Psoas muscle (tissue), 8 donors: ENCODE data around the gene ADGRG3. TPM values are rescaled to one million over a fixed set of nuclear protein-coding genes. Genes with fewer than 3 reads are reported as not detected.

ENCODE experiments used
- ATAC-seq, 4 donors: fragments of 200-7000 bp; cut with Tn5 transposase; one replicate each; pipeline ENCODE4 v1.9.1; 2020; ENCODE audit warnings: moderate library complexity in 3 of 4, mild to moderate bottlenecking in 2 of 4
- DNase-seq, 2 donors: peaks; one replicate each; pipeline ENCODE4 v3.0.0-alpha.2; 2020
- H3K27ac ChIP-seq: fragments of 200-600 bp; one replicate; pipeline ENCODE4 v1.8.0; 2022
- H3K27me3 ChIP-seq, 3 donors: fragments of 200-600 bp in 1 of 3; one replicate each; pipeline versions ENCODE4 v1.6.1 to v1.8.0; 2013 to 2022; ENCODE audit warnings: low read length in 2 of 3, mild to moderate bottlenecking in 2 of 3, moderate library complexity in 1 of 3; ENCODE audit not compliant: insufficient read depth in 3 of 3
- H3K36me3 ChIP-seq, 2 donors: fragments of 200-600 bp in 1 of 2; one replicate each; pipeline versions ENCODE4 v1.6.1 to v1.8.0; 2013 to 2022; ENCODE audit warnings: low read depth in 1 of 2, mild to moderate bottlenecking in 1 of 2, moderate library complexity in 1 of 2; ENCODE audit not compliant: insufficient read depth in 1 of 2
- H3K4me1 ChIP-seq: fragments of 200-600 bp; one replicate; pipeline ENCODE4 v1.8.0; 2022
- H3K4me3 ChIP-seq: fragments of 200-600 bp; one replicate; pipeline ENCODE4 v1.8.0; 2022; ENCODE audit warnings: mild to moderate bottlenecking
- H3K9me3 ChIP-seq: fragments of 200-600 bp; one replicate; pipeline ENCODE4 v1.8.0; 2022
- WGBS, 3 donors: extraction: QIAGEN DNeasy Blood & Tissue Kit; methylation state at CpG; one replicate each; pipeline versions ENCODE4 v1.1.6 to v1.1.7; 2013; 5-methylcytosine and 5-hydroxymethylcytosine counted together
- intact Hi-C, 2 donors: fragments of 100-400 bp; cut with DNase I; formaldehyde crosslinking; loops; one replicate each; pipeline versions ENCODE4 v1.11.0 to v1.14.2; 2022
- polyA plus RNA-seq, 3 donors: library from polyadenylated mRNA; stranded (reverse); fragments of 200-250 nt; gene quantifications; one replicate each; pipeline ENCODE4 v1.2.3, GENCODE V29; 2013
- total RNA-seq, 4 donors: library from RNA; stranded (reverse); fragmentation: NEBNext Ultra II Directional in 2 of 4; extraction: Animal tissue kit (Norgen Biotek cat#: 25700) in 2 of 4; gene quantifications; one replicate each; pipeline versions ENCODE4 v1.2.1 to v1.2.4, GENCODE V29; 2021 to 2023
- TF ChIP-seq, protein P1 (sequence below): fragments of 200-600 bp; IDR thresholded peaks from one replicate; pipeline ENCODE4 v1.8.0; 2022; ENCODE audit warnings: antibody characterized with exemption
- donor health status: healthy with polysubstance abuse.
- donor health status: DM: no; HTN: no; CAD: no; lungs with moderate emphysema.
- donor health status: Bipolar disorder and iron deficiency.
- donor health status: healthy.
- donor health status: DM: yes; HTN: yes; CAD: no.
- donor health status: DM: no; HTN: no; CAD: no.
- donor health status: DM: no; HTN: no; CAD: no.
- donor health status: DM: yes; HTN: yes; CAD: no.

ADGRG3 gene
- total and polyA plus RNA-seq, 7 donors = 0.16 to 0.57 (median 0.31) TPM

GRCh38 chr16:57686577-57686976, 18.5 kb downstream of the ADGRG3 start:
- peaks cover 0 to 5% (median 4%) of the 10 kb centered on the region in 3 donors for H3K27me3 ChIP-seq
- no peaks in the 10 kb centered on the region for H3K36me3 ChIP-seq
- DNase-seq = no peak
- 64 to 90% (median 85%) methylated on average over 4 of the region's 4 CpGs for WGBS, 3 donors
- TF ChIP-seq, protein P1, sequence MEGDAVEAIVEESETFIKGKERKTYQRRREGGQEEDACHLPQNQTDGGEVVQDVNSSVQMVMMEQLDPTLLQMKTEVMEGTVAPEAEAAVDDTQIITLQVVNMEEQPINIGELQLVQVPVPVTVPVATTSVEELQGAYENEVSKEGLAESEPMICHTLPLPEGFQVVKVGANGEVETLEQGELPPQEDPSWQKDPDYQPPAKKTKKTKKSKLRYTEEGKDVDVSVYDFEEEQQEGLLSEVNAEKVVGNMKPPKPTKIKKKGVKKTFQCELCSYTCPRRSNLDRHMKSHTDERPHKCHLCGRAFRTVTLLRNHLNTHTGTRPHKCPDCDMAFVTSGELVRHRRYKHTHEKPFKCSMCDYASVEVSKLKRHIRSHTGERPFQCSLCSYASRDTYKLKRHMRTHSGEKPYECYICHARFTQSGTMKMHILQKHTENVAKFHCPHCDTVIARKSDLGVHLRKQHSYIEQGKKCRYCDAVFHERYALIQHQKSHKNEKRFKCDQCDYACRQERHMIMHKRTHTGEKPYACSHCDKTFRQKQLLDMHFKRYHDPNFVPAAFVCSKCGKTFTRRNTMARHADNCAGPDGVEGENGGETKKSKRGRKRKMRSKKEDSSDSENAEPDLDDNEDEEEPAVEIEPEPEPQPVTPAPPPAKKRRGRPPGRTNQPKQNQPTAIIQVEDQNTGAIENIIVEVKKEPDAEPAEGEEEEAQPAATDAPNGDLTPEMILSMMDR = no peak
- H3K4me1 ChIP-seq = no peaks in the 10 kb centered on the region
- ATAC-seq = no peak
- intact Hi-C loops = no loop called here
- no peak overlapping the region for H3K27ac ChIP-seq
- no peaks in the 10 kb centered on the region for H3K9me3 ChIP-seq
- H3K4me3 ChIP-seq = no peak overlapping the region

- DNase-seq (no peak), ATAC-seq (no peak)
- Histone ChIP-seq H3K9me3 (no peaks in the 10 kb centered on the region), H3K36me3 (no peaks in the 10 kb centered on the region), H3K27ac (no peak overlapping the region), H3K4me3 (no peak overlapping the region), H3K4me1 (no peaks in the 10 kb centered on the region), H3K27me3 (peaks cover 0 to 5% (median 4%) of the 10 kb centered on the region in 3 donors)
- intact Hi-C loops = no loop called here
- WGBS, 3 donors = 86 to 89% (median 86%) methylated on average over 3 of the region's 3 CpGs
- TF ChIP-seq, protein P1 = no peak
Measured at GRCh38 chr16:57687363-57687929, 19.3 kb downstream of the ADGRG3 start.

DNA sequence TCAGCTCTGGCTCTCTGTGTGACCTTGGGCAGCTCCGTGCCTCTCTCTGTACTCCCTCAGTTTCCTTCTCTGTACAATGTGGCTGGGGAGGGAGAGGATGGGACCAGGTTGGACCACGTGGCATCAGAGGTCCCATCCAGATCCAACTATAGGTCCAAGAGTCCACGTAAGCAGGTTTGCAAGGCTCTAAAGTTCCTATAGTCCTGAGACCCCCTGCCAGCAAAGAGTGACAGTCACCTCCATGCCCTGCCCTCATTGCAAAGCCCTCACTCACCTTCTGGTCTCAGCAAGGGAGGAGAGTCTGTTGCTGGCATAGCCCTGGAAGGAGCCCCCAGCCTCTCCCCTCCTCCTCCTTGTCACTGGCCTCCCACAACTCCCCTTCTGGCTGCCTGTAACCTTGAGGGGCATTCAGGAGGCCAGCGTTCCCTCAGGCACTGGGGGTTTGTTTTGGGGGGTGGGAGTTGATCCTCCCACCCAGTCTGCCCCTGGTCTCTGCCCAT, 20.4 kb downstream of the ADGRG3 start:
- H3K9me3 ChIP-seq = no peaks in the 10 kb centered on the region
- H3K27me3 ChIP-seq = peaks cover 0 to 5% (median 4%) of the 10 kb centered on the region in 3 donors
- H3K4me3 ChIP-seq = no peak overlapping the region
- WGBS, 3 donors = 73 to 77% (median 77%) methylated on average over 4 of the region's 4 CpGs
- H3K36me3 ChIP-seq = no peaks in the 10 kb centered on the region
- intact Hi-C loops = no loop called here
- DNase-seq (no peak), ATAC-seq (no peak)
- H3K27ac ChIP-seq = no peak overlapping the region
- H3K4me1 ChIP-seq = no peaks in the 10 kb centered on the region
- TF ChIP-seq, protein P1 = no peak

GRCh38 chr16:57688987-57689761, 21.1 kb downstream of the ADGRG3 start:
- intact Hi-C loops = no loop called here

More at GRCh38 chr16:57688987-57689761, 21.1 kb downstream of the ADGRG3 start:
- Histone ChIP-seq H3K36me3 (no peaks in the 10 kb centered on the region), H3K27me3 (peaks cover 0 to 5% (median 4%) of the 10 kb centered on the region in 3 donors), H3K27ac (no peak overlapping the region), H3K9me3 (no peaks in the 10 kb centered on the region), H3K4me1 (no peaks in the 10 kb centered on the region), H3K4me3 (no peak overlapping the region)
- no peak for ATAC-seq
- TF ChIP-seq, protein P1 = no peak
- no peak for DNase-seq
- WGBS, 3 donors = 31 to 40% (median 36%) methylated on average over 15 of the region's 15 CpGs
